ENCODE data around the gene VPS39. TPM values are rescaled to one million over a fixed set of nuclear protein-coding genes. Genes with fewer than 3 reads are reported as not detected.

VPS39 gene
- total and polyA plus RNA-seq, 2 of the 8 experiments (the other 6 are each of a cell fraction or from before 2014, with no cell fraction given): 34.4 to 36.6 TPM

GRCh38 chr15:42226648-42227047 lies 18.5 kb upstream of the VPS39 start:
- Histone ChIP-seq H2AK5ac (ENCODE audit: low read depth, low read length) (no peak overlapping the region), H3K9me3 (ENCODE audit: insufficient read depth in 2 of 2, low read depth in 1 of 2, low read length in 1 of 2) (no peaks in the 10 kb centered on the region), H2BK12ac (ENCODE audit: low read depth, low read length) (no peak overlapping the region), H4K5ac (ENCODE audit: insufficient read length, low read depth, low read length) (no peak overlapping the region), H2BK20ac (ENCODE audit: low read length) (no peak overlapping the region), H3K79me2 (ENCODE audit: control insufficient read depth in 1 of 2, insufficient read depth in 2 of 2, low read length in 2 of 2) (no peaks in the 10 kb centered on the region), H4K91ac (replicated peaks; ENCODE audit: insufficient read length, low read length) (no peak overlapping the region), H3K36me3 (ENCODE audit: control insufficient read depth in 2 of 4, insufficient read depth in 4 of 4, low read length in 3 of 4) (peaks cover 9 to 50% (median 28%) of the 10 kb centered on the region in 4 experiments; a peak in 7 of 8 replicates), H3K4ac (replicated peaks; ENCODE audit: insufficient read length, low read depth, low read length) (no peak overlapping the region), H3K79me1 (ENCODE audit: low read depth, low read length) (no peaks in the 10 kb centered on the region), H3K23me2 (ENCODE audit: low read depth, low read length) (no peaks in the 10 kb centered on the region), H3K4me1 (replicated peaks in 1 of 4; ENCODE audit: control insufficient read depth in 3 of 4, insufficient read depth in 4 of 4, low read length in 3 of 4) (no peaks in the 10 kb centered on the region), H3K9ac (replicated peaks in 1 of 4; ENCODE audit: extremely low read depth in 1 of 4, low read depth in 3 of 4, low read length in 3 of 4) (no peak overlapping the region), H3K4me2 (ENCODE audit: insufficient read depth in 1 of 2, low read depth in 2 of 2, low read length in 2 of 2) (no peak overlapping the region), H2BK15ac (ENCODE audit: low read length) (no peak overlapping the region), H2BK5ac (ENCODE audit: low read depth, low read length) (no peak overlapping the region), H4K20me1 (replicated peaks in 1 of 2; ENCODE audit: control insufficient read depth in 1 of 2, insufficient read depth in 2 of 2, low read length in 2 of 2) (peaks cover 0 to 2% of the 10 kb centered on the region in 2 experiments), H3K18ac (ENCODE audit: extremely low read depth, low read length) (no peak overlapping the region), H3K4me3 (ENCODE audit: extremely low read depth in 1 of 4, insufficient read depth in 2 of 4, low read depth in 3 of 4, low read length in 4 of 4) (no peak overlapping the region), H3K23ac (ENCODE audit: insufficient read length) (no peak overlapping the region), H2BK120ac (replicated peaks; ENCODE audit: low read depth, low read length) (no peak overlapping the region), H2AFZ (ENCODE audit: low read length) (no peak overlapping the region), H3K56ac (replicated peaks; ENCODE audit: insufficient read length, low read depth, low read length) (no peak overlapping the region), H3K14ac (ENCODE audit: insufficient read length) (no peak overlapping the region), H3K27me3 (replicated peaks in 1 of 4; ENCODE audit: control insufficient read depth in 3 of 4, extremely low read depth in 1 of 4, insufficient read depth in 3 of 4, low read length in 3 of 4) (no peaks in the 10 kb centered on the region), H4K8ac (ENCODE audit: extremely low read depth, insufficient read depth, low read length) (no peak overlapping the region), H3K27ac (ENCODE audit: low read depth, low read length) (no peak overlapping the region)
- no peak for FAIRE-seq
- ChIA-PET CTCF (ENCODE audit: partially characterized antibody) (interaction anchor here (1.2 to 4.1 kb wide), 2 partner anchors 9 to 159 kb away, joined by 4 to 16 read pairs; no protein-coding TSS in a partner anchor), POLR2A (ENCODE audit: partially characterized antibody) (no interaction called here)
- WGBS, 2 experiments (ENCODE audit: extremely low coverage in 1 of 2, insufficient coverage in 1 of 2, insufficient read length in 1 of 2, insufficient replicate concordance in 2 of 2, low coverage in 1 of 2, low lambda C conversion rate in 2 of 2, missing lambda C conversion rate in 1 of 2): 89% methylated on average over 5 of the region's 5 CpGs; no CpG with 5 or more reads in 1 of the 2 experiments
- DNase-seq (ENCODE audit: low read depth in 1 of 2, low spot score in 2 of 2): no peak
- TF ChIP-seq SIX5 (IDR thresholded peaks at IDR 0.05; ENCODE audit: low read depth, low read length): no peak
- no peak for TF ChIP-seq RFX5 (IDR thresholded peaks at IDR 0.05; ENCODE audit: borderline replicate concordance, low read depth, low read length)
- TF ChIP-seq MAX (IDR thresholded peaks at IDR 0.05): no peak
- no peak for TF ChIP-seq GTF2F1 (IDR thresholded peaks at IDR 0.05; ENCODE audit: borderline replicate concordance, low read depth, low read length)
- no peak for TF ChIP-seq SUZ12 (IDR thresholded peaks at IDR 0.05; ENCODE audit: low read length)
- TF ChIP-seq BACH1 (IDR thresholded peaks at IDR 0.05; ENCODE audit: low read length): no peak
- no peak for TF ChIP-seq TBP (IDR thresholded peaks at IDR 0.05; ENCODE audit: low read depth, low read length)
